NCI-H2171 treated with DMSO at 0.1 percent for 48 hours (cell line): ENCODE measurements around the gene PSPH.

Experiments used
- DNase-seq: peaks from one replicate; lab custom pipeline; 2025; lab: John Stamatoyannopoulos, UW

PSPH gene

GRCh38 chr7:56003749-56004148, 47.5 kb downstream of the PSPH start:
- DNase-seq, result no peak

- DNase-seq, result no peak
Measured at GRCh38 chr7:55996856-55997500, 54.3 kb downstream of the PSPH start.

DNA sequence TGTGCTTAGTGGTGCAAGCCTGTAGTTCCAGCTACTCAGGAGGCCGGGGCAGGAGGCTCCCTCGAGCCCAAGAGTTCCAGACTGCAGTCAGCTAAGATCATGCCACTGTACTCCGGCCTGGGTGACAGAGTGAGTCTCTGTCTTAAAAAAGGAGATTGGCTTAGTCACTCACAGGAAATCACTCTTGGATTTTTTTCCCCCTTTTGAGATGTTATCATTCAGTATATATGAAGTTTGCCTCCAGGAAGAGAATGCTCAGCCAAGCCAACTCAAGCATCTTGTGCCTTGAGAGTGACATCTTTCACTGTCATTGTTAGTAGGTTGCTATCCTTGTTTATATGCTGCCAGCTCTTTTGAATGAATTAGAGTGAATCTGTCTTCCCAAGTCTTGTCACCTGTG, 58.9 kb downstream of the PSPH start:
- DNase-seq, result no peak

DNA sequence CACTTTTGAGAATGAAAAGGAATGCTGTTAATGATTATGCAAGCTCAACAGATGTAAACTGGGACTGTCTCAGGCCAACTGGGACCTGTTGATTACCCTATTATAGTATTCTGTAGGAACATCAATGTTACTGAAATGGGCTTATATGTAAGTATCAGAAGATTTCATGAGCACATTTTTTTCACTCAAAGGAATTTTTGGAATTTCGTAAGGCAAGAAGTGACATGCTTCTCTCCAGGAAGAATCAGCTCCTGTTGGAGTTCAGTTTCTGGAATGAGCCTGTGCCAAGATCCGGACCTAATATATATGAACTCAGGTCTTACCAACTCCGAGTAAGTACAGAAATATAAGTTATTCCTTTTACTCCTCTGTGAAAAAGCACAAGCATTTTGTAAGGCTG, 67.7 kb downstream of the PSPH start:
- DNase-seq, result no peak

DNA sequence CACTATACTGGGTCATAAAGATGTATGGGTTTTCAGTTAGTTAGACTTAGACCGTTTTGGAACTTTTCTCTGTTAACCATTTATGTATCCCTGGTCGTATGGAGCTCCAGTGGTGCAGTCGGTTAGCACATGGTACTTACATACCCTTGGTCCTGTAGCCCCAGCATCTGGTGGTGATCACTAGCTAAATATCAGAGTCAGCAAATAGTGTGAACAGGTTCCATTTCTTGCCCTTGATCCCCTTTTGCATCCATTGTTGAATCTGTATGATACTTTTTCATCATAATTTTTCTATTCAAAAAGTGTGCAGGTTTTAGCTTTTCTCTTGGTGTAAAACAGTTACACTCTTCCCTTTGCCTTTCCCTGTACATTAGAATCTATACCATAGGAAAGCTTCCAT, 71.0 kb downstream of the PSPH start:
- DNase-seq, result no peak

GRCh38 chr7:55977831-55978230, 73.4 kb downstream of the PSPH start:
- DNase-seq, result no peak

DNA sequence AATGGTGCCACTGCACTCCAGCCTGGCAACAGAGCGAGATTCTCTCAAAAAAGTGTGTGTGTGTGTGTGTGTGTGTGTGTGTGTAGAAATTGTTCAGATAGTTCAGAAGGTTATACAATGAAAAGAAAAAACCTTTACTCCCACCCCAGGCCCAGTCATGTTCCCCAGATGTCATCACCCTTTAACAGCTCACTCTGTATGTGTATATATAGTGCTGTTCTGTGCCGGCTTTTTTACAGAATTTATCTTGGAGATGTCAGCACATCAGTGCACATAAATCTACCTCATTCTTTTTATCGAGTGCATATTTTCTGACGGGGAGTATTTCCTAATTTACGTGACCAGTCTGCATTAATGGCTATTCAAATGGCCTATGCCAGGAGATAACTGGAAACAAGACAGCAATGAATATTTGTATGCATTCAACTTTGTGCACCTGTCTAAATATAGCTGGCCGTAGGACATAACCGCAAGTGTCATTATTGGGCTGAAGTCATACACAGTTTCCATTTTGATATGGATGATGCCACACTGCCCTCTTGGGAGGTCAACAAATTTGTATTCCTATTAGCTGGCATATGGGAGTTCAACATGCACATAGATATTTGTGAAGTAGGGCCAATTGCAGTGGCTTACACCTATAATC, 75.1 kb downstream of the PSPH start:
- no peak for DNase-seq

DNA sequence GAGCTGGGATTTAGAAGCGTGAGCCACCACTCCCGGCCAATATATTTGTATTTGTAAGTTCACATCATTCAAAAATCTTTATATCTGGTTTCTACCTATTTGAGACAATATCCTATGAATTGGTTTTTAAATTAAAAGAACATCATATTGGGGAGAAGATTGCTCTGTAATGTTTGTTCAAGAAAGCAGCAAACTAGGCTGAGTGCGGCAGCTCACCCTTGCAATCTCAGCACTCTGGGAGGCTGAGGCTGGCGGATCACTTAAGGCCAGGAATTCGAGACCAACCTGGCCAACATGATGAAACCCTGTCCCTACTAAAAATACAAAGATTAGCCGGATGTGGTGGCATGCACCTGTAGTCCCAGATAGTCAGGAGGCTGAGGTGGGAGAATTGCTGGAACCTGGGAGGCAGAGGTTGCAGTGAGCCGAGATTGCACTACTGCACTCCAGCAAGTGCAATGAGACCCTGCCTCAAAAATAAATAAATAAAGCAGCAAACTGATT, 77.4 kb downstream of the PSPH start:
- DNase-seq, result no peak

DNA sequence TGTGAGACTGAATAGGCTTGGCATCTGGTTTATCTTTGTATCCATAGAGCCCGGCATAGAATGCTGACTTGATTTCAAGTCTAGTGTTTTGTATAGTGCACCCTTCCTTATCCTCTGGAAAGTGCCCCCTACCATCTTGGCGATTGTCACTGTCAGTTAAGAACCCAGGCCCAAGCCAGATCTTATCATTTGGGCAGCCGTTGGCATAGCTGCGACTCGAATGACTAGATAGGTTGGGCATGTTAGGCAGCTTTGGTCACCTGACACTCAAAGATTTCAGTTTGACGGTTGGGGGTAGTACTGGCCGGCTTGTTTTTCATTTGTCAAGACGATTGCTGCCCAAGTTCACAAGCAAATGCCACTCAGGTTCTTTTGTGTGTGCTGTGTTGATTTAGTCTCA, 80.3 kb downstream of the PSPH start:
- DNase-seq, result no peak

- DNase-seq, result no peak
Measured at GRCh38 chr7:55970561-55970960, 80.7 kb downstream of the PSPH start.

- DNase-seq, result no peak
Measured at GRCh38 chr7:55969391-55969790, 81.9 kb downstream of the PSPH start.

DNA sequence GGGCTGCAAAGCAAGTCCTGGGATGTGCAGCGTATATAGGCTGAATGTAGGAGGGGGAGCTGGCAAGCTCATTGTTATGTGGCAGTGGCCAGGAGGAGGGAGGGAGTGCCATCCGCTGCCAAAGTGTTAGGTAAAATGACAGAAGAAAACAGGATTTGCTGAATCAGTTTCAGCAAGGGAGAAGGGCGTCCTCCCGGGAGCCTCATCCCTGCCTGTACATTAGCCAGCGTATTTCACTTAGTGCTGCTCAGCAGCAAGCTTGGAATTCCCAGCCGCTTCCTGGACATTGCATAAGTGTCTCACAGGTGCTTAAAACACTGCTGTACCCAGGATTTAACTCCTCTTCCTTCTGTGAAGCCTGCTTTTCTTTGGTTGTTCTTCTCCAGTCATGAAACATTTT, 84.4 kb downstream of the PSPH start:
- DNase-seq, result no peak

DNA sequence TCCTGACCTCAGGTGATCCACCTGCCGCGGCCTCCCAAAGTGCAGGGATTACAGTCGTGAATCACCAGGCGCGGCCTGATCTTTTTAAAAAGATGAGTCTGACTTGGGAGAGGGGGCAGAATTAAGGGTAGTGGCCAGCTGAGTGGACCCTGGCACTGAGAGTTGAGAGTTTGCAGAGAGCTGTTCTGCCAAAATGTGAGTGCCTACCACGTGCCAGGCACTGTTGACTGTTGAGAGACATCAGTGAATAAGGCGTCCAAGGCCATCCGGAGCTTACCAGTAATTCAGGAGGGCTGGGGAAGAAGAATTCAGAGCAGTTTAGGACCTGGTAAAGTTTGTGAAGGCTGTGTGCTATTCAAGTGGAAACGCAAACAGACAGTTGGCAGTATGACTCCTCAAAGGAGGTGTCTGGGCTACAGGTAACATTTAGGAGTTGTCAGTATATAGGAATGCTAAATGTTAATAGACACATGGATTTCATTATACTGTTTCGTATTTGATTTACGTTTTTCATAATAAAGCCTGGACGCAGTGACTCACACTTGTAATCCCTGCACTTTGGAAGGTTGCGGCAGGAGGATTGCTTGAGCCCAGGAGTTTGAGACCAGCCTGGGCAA, 85.3 kb downstream of the PSPH start:
- DNase-seq, result no peak

GRCh38 chr7:55965100-55965470, 86.2 kb downstream of the PSPH start:
- peak; percentile 24 for DNase-seq

GRCh38 chr7:55964261-55965099, 86.8 kb downstream of the PSPH start, which contains the start of gene NIPSNAP2:
NIPSNAP2 (plus strand) TSS chr7:55964585; CDS start chr7:55964610, 25 bp downstream.
- peak; percentile 55 for DNase-seq

GRCh38 chr7:55963584-55964168, 87.6 kb downstream of the PSPH start:
- no peak for DNase-seq

DNA sequence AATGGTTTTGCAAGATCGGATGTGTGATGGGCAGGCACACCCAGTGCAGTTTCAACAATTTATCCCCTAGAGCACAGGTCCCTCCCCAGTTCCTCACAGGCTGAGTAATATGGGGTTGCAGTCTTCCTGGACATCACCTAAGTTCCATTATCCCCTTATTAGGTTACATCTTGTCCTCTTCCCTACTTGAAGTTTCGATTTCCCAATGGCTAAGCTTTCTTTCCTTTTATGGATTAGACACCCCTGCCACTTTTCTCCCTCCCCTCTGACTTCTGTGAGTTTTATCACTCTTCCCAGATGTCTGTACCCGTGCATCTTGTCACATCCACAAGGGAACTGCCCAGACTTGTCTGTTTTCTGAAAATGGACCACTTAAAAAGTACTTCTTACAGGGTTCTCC, 89.2 kb downstream of the PSPH start:
- no peak for DNase-seq
